GM18861 (cell line): ENCODE data around the gene TSPY9.
"Not testable (repeated sequence)": the region's sequence is repeated elsewhere in the genome, so short reads cannot be mapped to it uniquely, and the experiment has no call there.

Experiments used
- ATAC-seq: cut with Tn5 transposase; IDR thresholded peaks from one replicate; pipeline ENCODE4 v1.9.1; 2021; ENCODE audit not compliant: unreplicated experiment

Gene TSPY9, protein sequence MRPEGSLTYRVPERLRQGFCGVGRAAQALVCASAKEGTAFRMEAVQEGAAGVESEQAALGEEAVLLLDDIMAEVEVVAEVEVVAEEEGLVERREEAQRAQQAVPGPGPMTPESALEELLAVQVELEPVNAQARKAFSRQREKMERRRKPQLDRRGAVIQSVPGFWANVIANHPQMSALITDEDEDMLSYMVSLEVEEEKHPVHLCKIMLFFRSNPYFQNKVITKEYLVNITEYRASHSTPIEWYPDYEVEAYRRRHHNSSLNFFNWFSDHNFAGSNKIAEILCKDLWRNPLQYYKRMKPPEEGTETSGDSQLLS

DNA sequence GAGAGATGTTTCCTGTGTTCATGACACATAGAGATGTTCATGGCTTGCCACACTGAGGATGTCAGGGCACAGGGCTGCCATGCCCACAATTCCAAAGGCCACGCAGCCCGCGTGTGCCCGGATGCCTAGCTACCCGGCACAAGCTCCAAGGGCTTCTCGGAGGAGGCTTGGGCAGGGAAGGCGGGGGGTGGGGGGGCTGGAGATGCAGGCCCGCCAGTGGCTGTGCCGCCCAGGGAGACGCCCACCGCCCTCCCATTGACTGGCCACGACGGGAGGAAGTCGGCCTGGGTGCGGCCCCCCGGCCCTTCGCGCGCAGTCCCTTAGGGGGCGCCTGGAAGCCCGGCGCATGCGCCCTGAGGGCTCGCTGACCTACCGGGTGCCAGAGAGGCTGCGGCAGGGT, at the start of gene TSPY9:
Gene TSPY9, plus strand, starts transcription at position 301 of the 400 bp plus-strand sequence. Its CDS starts 46 bp downstream, at position 347.
- not testable (repeated sequence) for ATAC-seq

DNA sequence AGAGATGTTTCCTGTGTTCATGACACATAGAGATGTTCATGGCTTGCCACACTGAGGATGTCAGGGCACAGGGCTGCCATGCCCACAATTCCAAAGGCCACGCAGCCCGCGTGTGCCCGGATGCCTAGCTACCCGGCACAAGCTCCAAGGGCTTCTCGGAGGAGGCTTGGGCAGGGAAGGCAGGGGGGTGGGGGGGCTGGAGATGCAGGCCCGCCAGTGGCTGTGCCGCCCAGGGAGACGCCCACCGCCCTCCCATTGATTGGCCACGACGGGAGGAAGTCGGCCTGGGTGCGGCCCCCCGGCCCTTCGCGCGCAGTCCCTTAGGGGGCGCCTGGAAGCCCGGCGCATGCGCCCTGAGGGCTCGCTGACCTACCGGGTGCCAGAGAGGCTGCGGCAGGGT, 20.4 kb upstream of the TSPY9 start, which contains the start of gene TSPY1:
Gene TSPY1, plus strand, starts transcription at position 301 of the 400 bp plus-strand sequence. Its CDS starts 46 bp downstream, at position 347.
- not testable (repeated sequence) for ATAC-seq

DNA sequence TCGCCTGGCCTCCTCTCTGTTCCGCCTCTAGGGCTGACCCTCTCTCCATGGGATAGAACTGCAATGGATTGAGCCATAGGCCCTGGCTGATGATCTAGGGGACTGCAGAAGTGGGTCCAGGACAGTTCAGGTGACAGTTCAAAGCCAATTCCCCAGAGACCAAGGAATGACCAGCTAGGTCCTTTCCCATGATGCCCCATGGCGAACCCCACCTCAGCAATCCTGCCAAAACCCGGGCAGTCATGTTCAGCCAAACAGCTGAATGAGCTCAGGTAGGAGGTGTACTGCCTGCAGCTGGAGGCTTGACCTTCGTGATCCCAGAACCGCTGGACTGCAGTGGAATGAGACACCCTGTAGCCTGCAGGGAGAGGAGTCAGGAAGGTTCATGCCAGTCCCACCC, 17.3 kb downstream of the TSPY9 start:
- ATAC-seq = not testable (repeated sequence)

DNA sequence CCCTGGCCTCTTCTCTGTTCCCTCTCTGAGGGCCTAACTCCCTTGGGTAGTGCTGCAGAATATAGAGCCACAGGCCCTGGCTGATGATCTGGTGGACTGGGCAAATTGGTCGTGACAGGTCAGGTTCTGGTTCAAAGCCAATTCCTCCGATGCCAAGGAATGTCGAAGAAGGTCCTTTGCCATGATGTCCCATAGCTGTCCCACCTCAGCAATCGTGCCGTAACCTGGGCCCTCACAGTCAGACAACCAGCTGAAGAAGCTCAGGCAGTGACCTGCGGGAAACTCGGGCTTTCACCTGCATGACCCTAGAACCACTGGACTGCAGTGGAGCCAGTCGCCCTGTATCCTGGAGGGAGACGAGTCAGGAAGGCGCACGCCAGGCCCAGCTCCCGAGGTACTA, 29.2 kb downstream of the TSPY9 start:
- ATAC-seq = not testable (repeated sequence)

DNA sequence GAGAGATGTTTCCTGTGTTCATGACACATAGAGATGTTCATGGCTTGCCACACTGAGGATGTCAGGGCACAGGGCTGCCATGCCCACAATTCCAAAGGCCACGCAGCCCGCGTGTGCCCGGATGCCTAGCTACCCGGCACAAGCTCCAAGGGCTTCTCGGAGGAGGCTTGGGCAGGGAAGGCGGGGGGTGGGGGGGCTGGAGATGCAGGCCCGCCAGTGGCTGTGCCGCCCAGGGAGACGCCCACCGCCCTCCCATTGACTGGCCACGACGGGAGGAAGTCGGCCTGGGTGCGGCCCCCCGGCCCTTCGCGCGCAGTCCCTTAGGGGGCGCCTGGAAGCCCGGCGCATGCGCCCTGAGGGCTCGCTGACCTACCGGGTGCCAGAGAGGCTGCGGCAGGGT, 40.5 kb downstream of the TSPY9 start, which contains the start of gene TSPY10:
Gene TSPY10, plus strand, starts transcription at position 301 of the 400 bp plus-strand sequence. Its CDS starts 46 bp downstream, at position 347.
- not testable (repeated sequence) for ATAC-seq
